GM23248 (cell line): ENCODE measurements around the gene KRTAP10-10.

Experiments used
- EZH2 ChIP-seq: fragments of 200-600 bp; sonication (generic); IDR thresholded peaks from 2 replicates; pipeline ENCODE4 v1.6.1; 2018; ENCODE audit warnings: antibody characterized with exemption, mild to moderate bottlenecking; ENCODE audit not compliant: insufficient read depth, poor library complexity, severe bottlenecking
- EZH2phosphoT487 ChIP-seq: fragments of 200-600 bp; sonication (generic); IDR thresholded peaks from 2 replicates; pipeline ENCODE4 v1.6.1; 2018; ENCODE audit warnings: antibody characterized with exemption, moderate library complexity, mild to moderate bottlenecking, low read depth; ENCODE audit not compliant: insufficient read depth

- no peak for TF ChIP-seq EZH2
- TF ChIP-seq EZH2phosphoT487 = no peak
Measured at GRCh38 chr21:44681861-44682579, 44.9 kb downstream of the KRTAP10-10 start, which contains the start of gene KRTAP12-1.
